ENCODE measurements around the gene CPEB2. TPM values are rescaled to one million over a fixed set of nuclear protein-coding genes. Genes with fewer than 3 reads are reported as not detected.

Gene CPEB2
- total and polyA plus RNA-seq, 9 of the 15 experiments (the other 6 are each of a cell fraction or from before 2014, with no cell fraction given): 0.39 to 3.0 (median 1.4) TPM

DNA sequence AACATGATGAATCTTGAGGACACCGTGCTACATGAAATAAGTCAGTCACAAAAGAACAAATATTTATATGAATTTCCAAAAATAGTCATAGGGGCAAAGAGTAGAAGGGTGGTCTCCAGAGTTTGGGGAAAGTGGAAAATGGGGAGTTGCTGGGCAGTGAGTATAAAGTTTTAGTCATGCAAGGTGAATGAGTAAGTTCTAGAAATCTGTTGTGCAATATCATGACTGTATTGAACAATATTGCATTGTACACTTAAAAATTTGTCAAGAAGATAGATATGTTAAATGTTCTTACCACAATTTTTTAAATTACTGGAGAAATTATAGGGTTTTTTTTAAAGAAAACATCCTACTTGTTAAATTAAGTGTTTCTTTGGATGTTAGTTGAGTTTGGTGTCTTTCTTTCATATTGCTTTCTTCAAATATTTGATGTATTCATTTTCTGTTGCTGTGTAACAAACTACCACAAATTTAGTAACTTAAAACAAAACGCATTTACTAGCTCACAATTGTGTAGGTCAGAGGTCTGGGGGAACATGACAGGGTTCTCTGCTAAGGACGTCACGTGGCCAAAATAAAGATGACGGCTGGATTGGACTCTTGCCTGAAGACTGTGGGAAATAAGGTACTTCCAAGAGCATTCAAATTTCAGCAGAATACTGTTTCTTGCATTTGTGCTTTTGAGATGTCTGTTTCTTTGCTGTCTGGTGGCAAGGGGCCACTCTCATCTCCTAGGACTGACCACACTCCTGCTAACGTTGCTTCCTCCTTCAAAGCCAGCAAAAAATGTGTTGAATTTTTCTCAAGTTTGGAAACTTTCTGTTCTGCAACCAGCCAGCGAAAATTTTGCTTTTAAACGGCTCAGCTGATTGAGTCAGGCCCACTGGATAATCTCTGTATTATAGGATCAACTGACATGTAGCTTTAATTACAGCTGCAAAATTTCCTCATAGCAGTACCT, 76.7 kb downstream of the CPEB2 start:
- ATAC-seq (peak; percentile 72), DNase-seq (ENCODE audit: extremely low read depth in 1 of 4, low spot score in 3 of 4) (no peak), FAIRE-seq (no peak)
- Histone ChIP-seq H2AFZ (ENCODE audit: low read depth, low read length) (peak overlapping the region; percentile 51), H3K79me2 (ENCODE audit: control insufficient read depth, insufficient read depth, low read length) (no peaks in the 10 kb centered on the region), H3K4me3 (no peak overlapping the region), H3K4me2 (ENCODE audit: insufficient read depth, low read length) (no peak overlapping the region), H3K4me1 (replicated peaks in 1 of 2; ENCODE audit: control insufficient read depth in 2 of 2, insufficient read depth in 2 of 2, low read length in 2 of 2) (no peaks in the 10 kb centered on the region), H3K27ac (ENCODE audit: extremely low read depth, low read depth, low read length) (no peak overlapping the region), H3K9me3 (replicated peaks; ENCODE audit: control insufficient read depth, insufficient read depth, low read depth, low read length) (no peaks in the 10 kb centered on the region), H4K20me1 (replicated peaks; ENCODE audit: control insufficient read depth, insufficient read depth, low read length) (no peaks in the 10 kb centered on the region), H3K27me3 (ENCODE audit: control insufficient read depth in 2 of 2, insufficient read depth in 2 of 2, low read length in 2 of 2) (no peaks in the 10 kb centered on the region), H3K9ac (ENCODE audit: insufficient read depth in 1 of 2, low read depth in 2 of 2, low read length in 2 of 2) (no peak overlapping the region), H3K9me1 (ENCODE audit: control insufficient read depth, insufficient read depth, low read length) (no peaks in the 10 kb centered on the region), H3K36me3 (ENCODE audit: control insufficient read depth, insufficient read depth, low read length) (no peaks in the 10 kb centered on the region)
- ChIA-PET CTCF (ENCODE audit: low intra/inter-chr PET ratio) (interaction anchor here (1.4 kb wide), 1 partner anchor 10 kb away, joined by 4 read pairs; no protein-coding TSS in a partner anchor), POLR2A (interaction anchor here (0.6 kb wide), 1 partner anchor 126 kb away, joined by 4 read pairs; no protein-coding TSS in a partner anchor)
- intact Hi-C loops (cut with micrococcal nuclease): no loop called here
- WGBS (ENCODE audit: insufficient coverage, low coverage, missing lambda C conversion rate): 23% methylated on average over 8 of the region's 8 CpGs
- BruUV-seq (replicated peaks): no TSS peak
- in situ Hi-C loops (cut with MboI): no loop called here
- TF ChIP-seq, protein P1, sequence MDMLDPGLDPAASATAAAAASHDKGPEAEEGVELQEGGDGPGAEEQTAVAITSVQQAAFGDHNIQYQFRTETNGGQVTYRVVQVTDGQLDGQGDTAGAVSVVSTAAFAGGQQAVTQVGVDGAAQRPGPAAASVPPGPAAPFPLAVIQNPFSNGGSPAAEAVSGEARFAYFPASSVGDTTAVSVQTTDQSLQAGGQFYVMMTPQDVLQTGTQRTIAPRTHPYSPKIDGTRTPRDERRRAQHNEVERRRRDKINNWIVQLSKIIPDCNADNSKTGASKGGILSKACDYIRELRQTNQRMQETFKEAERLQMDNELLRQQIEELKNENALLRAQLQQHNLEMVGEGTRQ (CRISPR knock-in tag; IDR thresholded peaks at IDR 0.05): peak; percentile 63
- peak; percentile 67 for TF ChIP-seq RAD51 (IDR thresholded peaks at IDR 0.05; ENCODE audit: borderline replicate concordance, low read depth)
- no peak for TF ChIP-seq SMAD4 (CRISPR knock-in tag; conservative IDR thresholded peaks at IDR 0.05)
- no peak for TF ChIP-seq ZNF561 (CRISPR knock-in tag; conservative IDR thresholded peaks at IDR 0.05)
- no peak for TF ChIP-seq NR2C2 (CRISPR knock-in tag; IDR thresholded peaks at IDR 0.05)
- TF ChIP-seq NR2C2 (tag; IDR thresholded peaks at IDR 0.05): peak; percentile 36; the same call in 1 of the 2 replicates
- peak; percentile 82 for TF ChIP-seq CEBPB (tag; IDR thresholded peaks at IDR 0.05)
- TF ChIP-seq, protein P2, sequence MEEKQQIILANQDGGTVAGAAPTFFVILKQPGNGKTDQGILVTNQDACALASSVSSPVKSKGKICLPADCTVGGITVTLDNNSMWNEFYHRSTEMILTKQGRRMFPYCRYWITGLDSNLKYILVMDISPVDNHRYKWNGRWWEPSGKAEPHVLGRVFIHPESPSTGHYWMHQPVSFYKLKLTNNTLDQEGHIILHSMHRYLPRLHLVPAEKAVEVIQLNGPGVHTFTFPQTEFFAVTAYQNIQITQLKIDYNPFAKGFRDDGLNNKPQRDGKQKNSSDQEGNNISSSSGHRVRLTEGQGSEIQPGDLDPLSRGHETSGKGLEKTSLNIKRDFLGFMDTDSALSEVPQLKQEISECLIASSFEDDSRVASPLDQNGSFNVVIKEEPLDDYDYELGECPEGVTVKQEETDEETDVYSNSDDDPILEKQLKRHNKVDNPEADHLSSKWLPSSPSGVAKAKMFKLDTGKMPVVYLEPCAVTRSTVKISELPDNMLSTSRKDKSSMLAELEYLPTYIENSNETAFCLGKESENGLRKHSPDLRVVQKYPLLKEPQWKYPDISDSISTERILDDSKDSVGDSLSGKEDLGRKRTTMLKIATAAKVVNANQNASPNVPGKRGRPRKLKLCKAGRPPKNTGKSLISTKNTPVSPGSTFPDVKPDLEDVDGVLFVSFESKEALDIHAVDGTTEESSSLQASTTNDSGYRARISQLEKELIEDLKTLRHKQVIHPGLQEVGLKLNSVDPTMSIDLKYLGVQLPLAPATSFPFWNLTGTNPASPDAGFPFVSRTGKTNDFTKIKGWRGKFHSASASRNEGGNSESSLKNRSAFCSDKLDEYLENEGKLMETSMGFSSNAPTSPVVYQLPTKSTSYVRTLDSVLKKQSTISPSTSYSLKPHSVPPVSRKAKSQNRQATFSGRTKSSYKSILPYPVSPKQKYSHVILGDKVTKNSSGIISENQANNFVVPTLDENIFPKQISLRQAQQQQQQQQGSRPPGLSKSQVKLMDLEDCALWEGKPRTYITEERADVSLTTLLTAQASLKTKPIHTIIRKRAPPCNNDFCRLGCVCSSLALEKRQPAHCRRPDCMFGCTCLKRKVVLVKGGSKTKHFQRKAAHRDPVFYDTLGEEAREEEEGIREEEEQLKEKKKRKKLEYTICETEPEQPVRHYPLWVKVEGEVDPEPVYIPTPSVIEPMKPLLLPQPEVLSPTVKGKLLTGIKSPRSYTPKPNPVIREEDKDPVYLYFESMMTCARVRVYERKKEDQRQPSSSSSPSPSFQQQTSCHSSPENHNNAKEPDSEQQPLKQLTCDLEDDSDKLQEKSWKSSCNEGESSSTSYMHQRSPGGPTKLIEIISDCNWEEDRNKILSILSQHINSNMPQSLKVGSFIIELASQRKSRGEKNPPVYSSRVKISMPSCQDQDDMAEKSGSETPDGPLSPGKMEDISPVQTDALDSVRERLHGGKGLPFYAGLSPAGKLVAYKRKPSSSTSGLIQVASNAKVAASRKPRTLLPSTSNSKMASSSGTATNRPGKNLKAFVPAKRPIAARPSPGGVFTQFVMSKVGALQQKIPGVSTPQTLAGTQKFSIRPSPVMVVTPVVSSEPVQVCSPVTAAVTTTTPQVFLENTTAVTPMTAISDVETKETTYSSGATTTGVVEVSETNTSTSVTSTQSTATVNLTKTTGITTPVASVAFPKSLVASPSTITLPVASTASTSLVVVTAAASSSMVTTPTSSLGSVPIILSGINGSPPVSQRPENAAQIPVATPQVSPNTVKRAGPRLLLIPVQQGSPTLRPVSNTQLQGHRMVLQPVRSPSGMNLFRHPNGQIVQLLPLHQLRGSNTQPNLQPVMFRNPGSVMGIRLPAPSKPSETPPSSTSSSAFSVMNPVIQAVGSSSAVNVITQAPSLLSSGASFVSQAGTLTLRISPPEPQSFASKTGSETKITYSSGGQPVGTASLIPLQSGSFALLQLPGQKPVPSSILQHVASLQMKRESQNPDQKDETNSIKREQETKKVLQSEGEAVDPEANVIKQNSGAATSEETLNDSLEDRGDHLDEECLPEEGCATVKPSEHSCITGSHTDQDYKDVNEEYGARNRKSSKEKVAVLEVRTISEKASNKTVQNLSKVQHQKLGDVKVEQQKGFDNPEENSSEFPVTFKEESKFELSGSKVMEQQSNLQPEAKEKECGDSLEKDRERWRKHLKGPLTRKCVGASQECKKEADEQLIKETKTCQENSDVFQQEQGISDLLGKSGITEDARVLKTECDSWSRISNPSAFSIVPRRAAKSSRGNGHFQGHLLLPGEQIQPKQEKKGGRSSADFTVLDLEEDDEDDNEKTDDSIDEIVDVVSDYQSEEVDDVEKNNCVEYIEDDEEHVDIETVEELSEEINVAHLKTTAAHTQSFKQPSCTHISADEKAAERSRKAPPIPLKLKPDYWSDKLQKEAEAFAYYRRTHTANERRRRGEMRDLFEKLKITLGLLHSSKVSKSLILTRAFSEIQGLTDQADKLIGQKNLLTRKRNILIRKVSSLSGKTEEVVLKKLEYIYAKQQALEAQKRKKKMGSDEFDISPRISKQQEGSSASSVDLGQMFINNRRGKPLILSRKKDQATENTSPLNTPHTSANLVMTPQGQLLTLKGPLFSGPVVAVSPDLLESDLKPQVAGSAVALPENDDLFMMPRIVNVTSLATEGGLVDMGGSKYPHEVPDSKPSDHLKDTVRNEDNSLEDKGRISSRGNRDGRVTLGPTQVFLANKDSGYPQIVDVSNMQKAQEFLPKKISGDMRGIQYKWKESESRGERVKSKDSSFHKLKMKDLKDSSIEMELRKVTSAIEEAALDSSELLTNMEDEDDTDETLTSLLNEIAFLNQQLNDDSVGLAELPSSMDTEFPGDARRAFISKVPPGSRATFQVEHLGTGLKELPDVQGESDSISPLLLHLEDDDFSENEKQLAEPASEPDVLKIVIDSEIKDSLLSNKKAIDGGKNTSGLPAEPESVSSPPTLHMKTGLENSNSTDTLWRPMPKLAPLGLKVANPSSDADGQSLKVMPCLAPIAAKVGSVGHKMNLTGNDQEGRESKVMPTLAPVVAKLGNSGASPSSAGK (IDR thresholded peaks at IDR 0.05): 0 out of 2 replicates have a peak, but pooled peaks have one; percentile 18
